Fibroblast of the aortic adventitia (primary cell): ENCODE results near the gene DOCK1. TPM values are rescaled to one million over a fixed set of nuclear protein-coding genes. Genes with fewer than 3 reads are reported as not detected.

Experiments
- DNase-seq: peaks from one replicate; pipeline ENCODE4 v3.0.0-alpha.2; 2010; ENCODE audit warnings: low read depth
- H3K4me3 ChIP-seq: 2 replicates; pipeline ENCODE4 v1.5.1; 2011; ENCODE audit warnings: low read depth, mild to moderate bottlenecking, control low read depth, low read length, moderate library complexity
- CTCF ChIP-seq: IDR thresholded peaks from 2 replicates; pipeline ENCODE4 v1.5.1; 2011; ENCODE audit warnings: mild to moderate bottlenecking, low read length, control low read depth, inconsistent platforms; ENCODE audit not compliant: insufficient read depth
- total RNA-seq: library from RNA; depleted of rRNA; stranded (reverse); fragments of >200 nt; gene quantifications from 2 replicates; pipeline ENCODE4 v1.2.3, GENCODE V29; 2012; ENCODE audit warnings: low replicate concordance

Gene DOCK1
- total RNA-seq, 1 donor, result 75.2 TPM

GRCh38 chr10:127338399-127339110, 433.3 kb downstream of the DOCK1 start:
- TF ChIP-seq CTCF, result no peak
- peak; percentile 61 for DNase-seq
- no peak overlapping the region for H3K4me3 ChIP-seq

DNA sequence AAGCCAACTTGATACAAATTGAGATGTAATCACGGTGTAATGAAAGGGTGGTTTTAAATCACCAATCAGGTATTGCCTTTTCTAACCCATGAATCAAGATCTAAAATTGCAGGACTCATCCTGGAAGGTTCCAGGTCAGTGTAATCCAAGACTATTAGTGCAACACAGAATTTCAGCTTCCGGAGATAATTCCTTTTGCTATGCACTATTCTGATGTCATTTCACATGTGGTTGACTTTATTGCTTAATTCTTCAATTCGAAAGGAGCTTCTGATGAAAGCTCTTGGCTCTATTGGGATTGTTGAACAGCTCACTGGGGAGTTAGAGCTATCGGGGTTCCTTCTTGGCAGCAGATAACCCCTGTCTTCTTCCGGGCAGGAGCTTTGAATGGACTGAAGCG, 438.6 kb downstream of the DOCK1 start:
- no peak for TF ChIP-seq CTCF
- peak; percentile 27 for DNase-seq
- H3K4me3 ChIP-seq, result no peak overlapping the region

DNA sequence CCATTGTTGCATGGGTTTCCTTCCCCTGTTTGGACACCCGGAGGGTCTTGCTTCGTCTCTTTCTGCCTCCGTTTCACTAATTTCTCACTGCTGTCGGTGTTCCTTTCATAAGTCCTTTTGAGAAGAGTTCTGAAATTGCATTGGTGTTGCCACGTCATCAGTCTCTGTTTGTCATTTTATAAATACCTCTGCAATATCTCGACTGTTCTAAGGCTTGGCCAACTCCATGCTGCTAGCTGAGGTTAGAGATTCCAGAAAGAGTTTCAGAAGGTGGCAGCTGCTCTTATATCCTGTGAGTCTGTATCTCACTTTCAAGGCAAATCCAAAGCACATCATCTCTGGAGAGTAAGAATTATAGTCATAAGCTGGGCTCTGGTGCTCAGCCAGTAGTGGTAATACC, 439.1 kb downstream of the DOCK1 start:
- no peak for DNase-seq
- H3K4me3 ChIP-seq, result no peak overlapping the region
- TF ChIP-seq CTCF, result no peak

- no peak for DNase-seq
- TF ChIP-seq CTCF, result no peak
- H3K4me3 ChIP-seq, result no peak overlapping the region
Measured at GRCh38 chr10:127345231-127345965, 440.2 kb downstream of the DOCK1 start.

DNA sequence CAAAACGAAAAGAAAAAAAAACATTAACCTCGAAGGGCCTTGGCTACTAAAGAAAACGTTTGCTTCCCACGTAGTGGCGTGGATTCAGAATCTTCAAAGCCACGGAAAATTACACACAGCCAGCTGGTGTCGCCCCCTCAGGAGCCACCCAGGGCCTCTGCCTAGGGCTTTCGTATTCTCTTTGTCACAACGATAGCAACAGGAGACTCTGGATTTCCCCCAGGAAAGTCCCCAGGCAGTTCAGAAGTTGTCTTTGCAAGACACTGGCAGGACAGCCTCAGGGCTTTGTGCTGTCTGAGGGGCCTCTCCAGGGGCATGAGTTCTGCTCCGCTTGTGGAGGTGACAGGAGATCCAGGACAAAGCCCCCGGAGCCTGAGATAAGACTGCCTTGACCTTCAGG, 441.4 kb downstream of the DOCK1 start:
- DNase-seq, result no peak
- TF ChIP-seq CTCF, result no peak
- no peak overlapping the region for H3K4me3 ChIP-seq

GRCh38 chr10:127347202-127347959, 442.2 kb downstream of the DOCK1 start:
- no peak overlapping the region for H3K4me3 ChIP-seq
- no peak for TF ChIP-seq CTCF
- no peak for DNase-seq
